A549 (cell line): ENCODE data around the gene CDKN1C. TPM values are rescaled to one million over a fixed set of nuclear protein-coding genes. Genes with fewer than 3 reads are reported as not detected.

Source experiments
- ATAC-seq, 2 experiments: fragments of 200-7000 bp in 1 of 2; fragments of >200 bp in 1 of 2; cut with Nextera tagmentation in 1 of 2; cut with Tn5 transposase in 1 of 2; 3 replicates each; pipeline versions ENCODE4 v1.8.0 to v1.9.1; 2018 to 2020; ENCODE audit warnings: mild to moderate bottlenecking in 1 of 2, moderate library complexity in 1 of 2
- CTCF ChIA-PET: fragments of 300-600 bp; sonication (Branson Sonifier 250); formaldehyde crosslinking; extraction: SDS; loops from one replicate; lab custom pipeline; 2021; ENCODE audit warnings: antibody characterized with exemption, inconsistent platforms; lab: Yijun Ruan, JAX
- POLR2A ChIA-PET: fragments of 350-600 bp; formaldehyde crosslinking; extraction: SDS; loops from one replicate; lab custom pipeline; 2021; ENCODE audit warnings: antibody characterized with exemption, inconsistent platforms; lab: Yijun Ruan, JAX
- DNase-seq, 2 experiments: peaks; one replicate each; pipeline versions ENCODE4 v3.0.0 to v3.0.0-alpha.2; 2011 to 2016; ENCODE audit warnings: low read depth in 1 of 2, low spot score in 1 of 2
- FAIRE-seq: peaks from 2 replicates; lab custom pipeline; 2011; peaks lifted over from hg19 to GRCh38; lab: Jason Lieb, UNC
- H3K27ac ChIP-seq, 2 experiments: fragments of >200 bp; sonication (Bioruptor Twin); formaldehyde crosslinking; 3 replicates each; pipeline ENCODE4 v1.5.1; 2016 to 2017
- H3K4me1 ChIP-seq: fragments of >200 bp; sonication (Bioruptor Twin); formaldehyde crosslinking; 3 replicates; pipeline ENCODE4 v1.6.1; 2016
- H3K4me2 ChIP-seq: fragments of >200 bp; sonication (Bioruptor Twin); formaldehyde crosslinking; 3 replicates; pipeline ENCODE4 v1.6.1; 2016
- H3K4me3 ChIP-seq: fragments of >200 bp; sonication (Bioruptor Twin); formaldehyde crosslinking; 3 replicates; pipeline ENCODE4 v1.5.1; 2016
- H3K9me3 ChIP-seq: fragments of >200 bp; sonication (Bioruptor Twin); formaldehyde crosslinking; 3 replicates; pipeline ENCODE4 v1.6.1; 2016
- BHLHE40 ChIP-seq: IDR thresholded peaks from 2 replicates; pipeline ENCODE4 v1.6.1; 2012; ENCODE audit warnings: low read depth, low read length, inconsistent platforms
- CBX2 ChIP-seq: fragments of 200-600 bp; sonication (generic); IDR thresholded peaks from 2 replicates; pipeline ENCODE4 v1.6.1; 2016; ENCODE audit warnings: low read depth, mild to moderate bottlenecking, borderline replicate concordance
- CBX8 ChIP-seq: fragments of 200-600 bp; sonication (generic); IDR thresholded peaks from 2 replicates; pipeline ENCODE4 v1.6.1; 2016
- CHD4 ChIP-seq: fragments of 200-600 bp; sonication (generic); IDR thresholded peaks from 2 replicates; pipeline ENCODE4 v1.6.1; 2016; ENCODE audit warnings: antibody characterized with exemption, mild to moderate bottlenecking, borderline replicate concordance
- E2F6 ChIP-seq: IDR thresholded peaks from 2 replicates; pipeline ENCODE4 v1.6.1; 2012; ENCODE audit warnings: low read depth, borderline replicate concordance
- EHF ChIP-seq: fragments of 250-450 bp; sonication (Bioruptor Pico); IDR thresholded peaks from 2 replicates; pipeline ENCODE4 v1.5.0; 2020; ENCODE audit warnings: mild to moderate bottlenecking
- ELK1 ChIP-seq: fragments of 150-350 bp; IDR thresholded peaks from 2 replicates; pipeline ENCODE4 v1.6.1; 2014; ENCODE audit warnings: low read depth, mild to moderate bottlenecking, low read length
- ESRRA ChIP-seq: fragments of 150-350 bp; IDR thresholded peaks from 2 replicates; pipeline ENCODE4 v1.6.1; 2014; ENCODE audit warnings: mild to moderate bottlenecking, low read length, borderline replicate concordance
- FOXS1 ChIP-seq: fragments of 250-450 bp; sonication (Bioruptor Pico); IDR thresholded peaks from 2 replicates; pipeline ENCODE4 v1.5.0; 2020; ENCODE audit warnings: mild to moderate bottlenecking, moderate library complexity
- GATA3 ChIP-seq: IDR thresholded peaks from 2 replicates; pipeline ENCODE4 v1.6.1; 2012; ENCODE audit warnings: borderline replicate concordance
- HDAC2 ChIP-seq: fragments of 200-600 bp; sonication (generic); IDR thresholded peaks from 2 replicates; pipeline ENCODE4 v1.6.1; 2016
- HMGXB4 ChIP-seq: fragments of 250-450 bp; sonication (Bioruptor Pico); IDR thresholded peaks from 2 replicates; pipeline ENCODE4 v1.5.0; 2021; ENCODE audit warnings: mild to moderate bottlenecking, moderate library complexity, borderline replicate concordance
- HOXA7 ChIP-seq: fragments of 250-450 bp; sonication (Bioruptor Pico); IDR thresholded peaks from 2 replicates; pipeline ENCODE4 v1.5.0; 2020; ENCODE audit warnings: mild to moderate bottlenecking, moderate library complexity
- HOXB13 ChIP-seq: fragments of 250-450 bp; sonication (Bioruptor Pico); IDR thresholded peaks from 2 replicates; pipeline ENCODE4 v1.5.0; 2020; ENCODE audit warnings: low read depth, mild to moderate bottlenecking, moderate library complexity
- JUN ChIP-seq, 2 experiments: fragments of >200 bp; sonication (Bioruptor Twin); formaldehyde crosslinking; IDR thresholded peaks; 2 replicates in 1 of 2; 3 replicates in 1 of 2; pipeline ENCODE4 v1.6.1; 2016 to 2017
- JUNB ChIP-seq: fragments of >200 bp; sonication (Bioruptor Twin); formaldehyde crosslinking; IDR thresholded peaks from 2 replicates; pipeline ENCODE4 v1.6.1; 2016
- MYC ChIP-seq: IDR thresholded peaks from 2 replicates; pipeline ENCODE4 v1.6.1; 2012; ENCODE audit warnings: mild to moderate bottlenecking, inconsistent platforms, low read length, improper control_type of control experiment, borderline replicate concordance
- PBX3 ChIP-seq: IDR thresholded peaks from 2 replicates; pipeline ENCODE4 v1.6.1; 2012
- POLR2A ChIP-seq: IDR thresholded peaks from 2 replicates; pipeline ENCODE4 v1.6.1; 2012; ENCODE audit warnings: mild to moderate bottlenecking, low read length
- POLR2AphosphoS2 ChIP-seq: conservative IDR thresholded peaks from 2 replicates; pipeline ENCODE4 v1.6.1; 2012; ENCODE audit warnings: low read length, improper control_type of control experiment, inconsistent platforms
- RARB ChIP-seq: fragments of 250-450 bp; sonication (Bioruptor Pico); IDR thresholded peaks from 2 replicates; pipeline ENCODE4 v1.8.0; 2021; ENCODE audit warnings: mild to moderate bottlenecking, moderate library complexity
- RCOR1 ChIP-seq: fragments of 150-350 bp; IDR thresholded peaks from 2 replicates; pipeline ENCODE4 v1.6.1; 2014; ENCODE audit warnings: antibody characterized with exemption, low read length, low read depth
- SMC3 ChIP-seq: fragments of >200 bp; sonication (Bioruptor Twin); formaldehyde crosslinking; IDR thresholded peaks from 3 replicates; pipeline ENCODE4 v1.6.1; 2018; ENCODE audit warnings: inconsistent platforms
- SREBF2 ChIP-seq: fragments of 450-650 bp; IDR thresholded peaks from 2 replicates; pipeline ENCODE4 v1.6.1; 2014; ENCODE audit warnings: mild to moderate bottlenecking, moderate library complexity
- TFCP2L1 ChIP-seq: fragments of 250-450 bp; sonication (Bioruptor Pico); IDR thresholded peaks from 2 replicates; pipeline ENCODE4 v1.5.0; 2021; ENCODE audit warnings: mild to moderate bottlenecking
- WGBS: methylation state at CpG from one replicate; pipeline ENCODE4 v1.1.6; 2017; ENCODE audit errors: missing lambda C conversion rate; 5-methylcytosine and 5-hydroxymethylcytosine counted together
- polyA plus RNA-seq, 4 experiments: library from polyadenylated mRNA; depleted of rRNA in 3 of 4; stranded (reverse); fragments of >200 nt; fragmentation: RNase III in 1 of 4; extraction: RNeasy Plus Mini Kit Qiagen cat#74134 plus additional on column Dnase treatment in 1 of 4; gene quantifications; 2 replicates in 3 of 4; 3 replicates in 1 of 4; pipeline ENCODE4 v1.2.3, GENCODE V29; 2011 to 2017

Gene CDKN1C
- polyA plus RNA-seq, 2 of the 4 experiments (the other 2 are of a cell fraction): 0.30 to 0.41 TPM

- WGBS: 70% methylated on average over 6 of the region's 6 CpGs
- no peak overlapping the region for H3K4me3 ChIP-seq
- no peak for DNase-seq
- no peaks in the 10 kb centered on the region for H3K4me1 ChIP-seq
- POLR2A ChIA-PET: no interaction called here
- no peak overlapping the region for H3K27ac ChIP-seq
- ATAC-seq: no peak
- CTCF ChIA-PET: interaction anchor here (1.1 to 21.2 kb wide), 7 partner anchors 10 to 572 kb away, joined by 3 to 1059 read pairs (median 13); no protein-coding TSS in a partner anchor
- H3K4me2 ChIP-seq: no peak overlapping the region
- H3K9me3 ChIP-seq: no peaks in the 10 kb centered on the region
- FAIRE-seq: no peak
- TF ChIP-seq POLR2A (no peak), GATA3 (no peak), SMC3 (no peak), JUN (IDR thresholded peaks at IDR 0.05) (no peak), MYC (no peak), CBX2 (no peak), HDAC2 (no peak), JUNB (no peak), E2F6 (no peak), HOXA7 (no peak), HMGXB4 (no peak), FOXS1 (CRISPR knock-in tag) (no peak), POLR2AphosphoS2 (no peak), ESRRA (no peak), ELK1 (no peak), RCOR1 (no peak), TFCP2L1 (CRISPR knock-in tag) (no peak), EHF (CRISPR knock-in tag) (no peak)
Observed at GRCh38 chr11:2877474-2877873, 8.1 kb downstream of the CDKN1C start.

GRCh38 chr11:2874963-2875362, 10.6 kb downstream of the CDKN1C start:
- TF ChIP-seq SMC3 (no peak), SREBF2 (no peak), BHLHE40 (no peak), RARB (CRISPR knock-in tag) (no peak), CBX8 (no peak), TFCP2L1 (CRISPR knock-in tag) (no peak), CHD4 (no peak), POLR2A (no peak), PBX3 (no peak), EHF (CRISPR knock-in tag) (no peak), HOXB13 (CRISPR knock-in tag) (no peak), CBX2 (no peak)
- ChIA-PET POLR2A (no interaction called here), CTCF (interaction anchor here (1.2 to 1.4 kb wide), 3 partner anchors 9 to 344 kb away, joined by 5 to 6 read pairs (median 6); partner anchors contain the start of gene CDKN1C)
- no peak overlapping the region for H3K4me2 ChIP-seq
- ATAC-seq: no peak
- H3K27ac ChIP-seq: no peak overlapping the region
- 80% methylated on average over 10 of the region's 10 CpGs for WGBS
- no peak for FAIRE-seq
- no peaks in the 10 kb centered on the region for H3K9me3 ChIP-seq
- no peak overlapping the region for H3K4me3 ChIP-seq
- no peaks in the 10 kb centered on the region for H3K4me1 ChIP-seq
- no peak for DNase-seq
